HG02840 (cell line): ENCODE measurements around the gene ST8SIA6.
"Not testable (repeated sequence)": the region's sequence is repeated elsewhere in the genome, so short reads cannot be mapped to it uniquely, and the experiment has no call there.

Experiments
- ATAC-seq: cut with Tn5 transposase; IDR thresholded peaks from one replicate; pipeline ENCODE4 v1.9.1; 2021; ENCODE audit warnings: mild to moderate bottlenecking, moderate library complexity, moderate number of reproducible peaks; ENCODE audit not compliant: unreplicated experiment, low FRiP score

Gene ST8SIA6

DNA sequence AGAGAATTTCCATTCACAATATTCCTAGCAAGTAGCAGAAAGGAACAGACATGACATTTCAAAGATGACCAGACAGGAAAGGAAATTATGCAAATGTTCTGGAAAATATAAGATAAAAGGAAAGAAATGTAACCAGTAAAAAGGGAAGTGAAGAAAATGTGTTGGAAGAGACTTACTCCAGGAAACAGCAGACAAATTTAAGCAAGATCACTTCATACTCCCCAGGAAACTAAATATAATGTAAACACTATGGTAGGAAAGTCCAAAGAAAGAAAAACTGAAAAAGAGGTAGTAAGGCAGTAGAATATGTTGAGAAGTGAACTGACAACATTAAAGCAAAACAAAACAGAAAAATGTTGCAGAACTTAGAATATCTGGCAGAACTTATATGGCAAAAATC is 6.4 kb upstream of the ST8SIA6 start:
- ATAC-seq: no peak

DNA sequence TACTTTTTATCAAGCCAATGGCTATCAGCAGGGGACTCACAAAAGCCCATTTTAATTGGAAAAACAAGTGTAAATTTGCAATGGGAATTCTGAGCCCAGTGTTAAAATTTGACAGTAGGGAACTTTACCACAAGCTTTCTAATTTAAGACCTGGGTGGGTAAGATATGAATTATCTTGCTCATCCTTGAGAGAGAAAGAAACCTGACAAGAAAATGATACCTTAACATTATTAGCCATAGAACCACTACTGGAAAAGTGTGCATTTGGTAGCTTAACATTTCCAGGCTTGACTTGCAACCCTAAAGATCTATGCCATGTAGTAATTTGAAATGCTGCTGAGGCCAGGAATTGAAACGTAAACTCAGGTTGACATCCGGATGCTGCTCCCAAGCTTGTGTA is 2.7 kb upstream of the ST8SIA6 start:
- no peak for ATAC-seq

DNA sequence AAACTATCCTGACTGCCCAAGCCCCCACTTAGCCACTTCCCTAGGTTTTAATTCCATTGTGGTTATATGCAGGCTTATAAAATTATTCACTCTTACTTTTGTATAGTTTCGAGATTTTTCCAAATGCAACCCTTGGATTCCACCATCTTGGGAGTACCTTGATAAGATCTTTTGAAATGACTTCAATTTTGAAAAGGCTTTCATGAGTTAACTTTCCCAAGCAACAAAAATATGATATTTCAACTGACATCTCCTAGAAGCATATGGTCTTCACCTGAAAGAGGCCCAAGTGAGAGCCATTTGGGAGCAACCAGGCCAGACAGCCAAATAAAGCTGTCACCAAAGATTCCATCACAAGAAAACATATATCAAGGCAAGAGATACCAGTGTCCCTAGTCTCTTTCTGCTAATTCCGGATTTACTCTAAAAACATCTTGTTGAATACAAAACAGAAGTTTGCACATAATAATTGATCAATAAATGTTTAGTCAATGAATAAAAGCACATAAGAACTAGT is 1.7 kb upstream of the ST8SIA6 start:
- no peak for ATAC-seq

DNA sequence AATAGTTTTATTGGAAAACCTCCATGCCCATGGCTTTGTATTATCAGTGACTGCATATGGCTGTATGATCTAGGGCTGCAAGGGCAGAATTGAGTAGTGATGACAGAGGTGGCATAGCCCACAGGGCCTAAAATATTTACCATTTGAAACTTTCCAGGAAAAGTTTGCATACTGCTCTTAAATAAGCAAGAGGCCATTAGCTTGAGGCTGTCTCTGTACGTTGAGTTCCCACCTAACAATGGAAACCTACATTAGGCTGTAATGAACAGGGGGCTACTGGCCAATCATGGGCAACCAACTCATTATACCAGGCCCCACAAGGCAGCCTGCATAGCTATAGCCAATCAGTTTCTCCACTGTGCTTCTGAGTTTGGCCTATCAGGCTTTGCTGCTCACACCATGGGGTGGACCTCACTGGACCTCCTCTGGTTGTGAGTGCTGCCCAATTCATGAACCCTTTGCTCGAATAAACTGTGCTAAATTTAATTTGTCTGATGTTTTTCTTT is 673 bp upstream of the ST8SIA6 start:
- ATAC-seq: no peak

DNA sequence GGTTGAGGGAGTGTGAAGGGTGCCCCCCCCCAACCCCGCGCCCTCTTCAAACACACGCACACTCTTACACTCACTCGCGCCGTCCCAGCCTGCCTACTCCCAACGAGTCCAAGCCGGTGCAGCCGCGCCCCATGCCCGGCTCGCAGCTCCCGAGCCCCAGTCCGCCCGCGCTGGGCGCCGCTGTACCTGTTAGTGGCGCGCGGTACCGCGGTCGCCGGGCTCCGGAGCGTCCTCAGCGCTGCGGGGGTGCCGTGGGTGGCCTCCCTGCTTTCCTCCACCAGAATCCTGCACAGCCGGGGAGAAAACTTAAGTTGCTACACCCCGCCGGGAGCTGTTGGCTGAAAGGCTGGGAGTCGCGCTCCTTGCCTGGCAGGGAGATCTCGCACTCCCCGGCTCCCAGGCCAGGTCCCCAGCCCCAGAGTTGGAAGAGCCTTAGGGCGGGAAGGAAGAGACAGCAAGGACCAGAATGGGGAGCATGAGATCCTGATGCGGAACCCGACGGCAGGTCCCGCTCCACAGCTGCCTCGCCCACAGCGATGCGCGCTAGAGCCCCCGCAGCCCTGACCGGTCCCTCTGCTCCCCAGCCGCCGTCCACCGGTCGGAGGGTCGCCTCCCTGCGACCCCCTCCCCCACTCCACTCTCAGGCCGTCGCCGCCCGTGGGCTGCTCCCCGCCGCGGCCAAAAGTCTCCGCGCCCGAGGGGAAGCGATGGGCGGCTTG is 863 bp downstream of the ST8SIA6 start:
- no peak for ATAC-seq

DNA sequence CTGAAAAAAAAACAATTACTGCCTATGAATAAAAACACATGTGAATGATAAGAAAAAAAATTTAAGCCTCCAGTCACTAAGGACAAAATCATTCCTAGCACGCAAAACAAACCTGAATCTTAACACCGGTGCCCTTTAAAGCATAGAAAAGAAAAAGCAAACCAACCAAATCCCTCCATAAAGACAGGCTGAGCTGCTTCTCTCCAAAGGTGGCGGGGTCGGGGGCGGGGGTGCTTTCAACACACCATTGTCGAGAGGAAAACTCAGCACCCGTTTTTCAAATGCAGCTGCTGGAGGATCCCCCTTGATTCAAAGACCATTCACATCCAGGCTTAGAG is 1.4 kb downstream of the ST8SIA6 start:
- ATAC-seq: no peak

DNA sequence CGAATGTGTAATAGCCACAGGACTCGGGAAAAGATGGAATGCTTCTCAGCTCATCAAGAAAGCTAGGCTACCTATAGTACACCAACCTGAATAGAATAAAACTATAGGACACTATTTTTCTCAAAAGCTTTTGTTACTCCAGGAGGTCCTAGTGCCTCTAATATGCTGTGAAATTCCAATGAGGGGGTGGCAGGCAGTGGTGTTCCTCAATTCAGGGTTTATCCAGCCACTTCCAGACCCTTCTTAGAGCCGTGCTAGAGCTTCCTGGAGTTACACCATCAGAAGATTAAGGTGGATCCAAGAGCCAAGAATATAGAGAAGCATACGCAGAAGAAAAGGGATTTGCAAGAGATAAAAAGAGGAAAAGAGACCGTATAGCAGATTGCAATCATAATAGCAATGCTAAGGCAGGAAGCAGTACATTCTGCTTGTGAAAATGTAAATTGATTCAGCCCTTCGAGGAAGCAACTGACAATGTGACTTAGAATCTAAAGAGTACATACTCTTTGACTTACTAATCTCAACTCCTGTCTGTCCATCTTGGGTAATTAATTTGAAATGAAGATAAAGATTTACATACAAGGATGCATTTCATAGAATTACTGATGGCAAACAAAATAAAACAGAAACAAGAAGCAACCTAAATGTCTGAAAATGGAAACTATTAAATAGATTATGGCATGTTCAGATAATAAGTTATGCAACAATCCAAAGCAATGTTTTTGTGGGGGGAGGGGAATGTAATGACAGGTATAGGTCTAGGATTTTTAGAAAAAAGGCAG is 2.1 kb downstream of the ST8SIA6 start:
- ATAC-seq: no peak

DNA sequence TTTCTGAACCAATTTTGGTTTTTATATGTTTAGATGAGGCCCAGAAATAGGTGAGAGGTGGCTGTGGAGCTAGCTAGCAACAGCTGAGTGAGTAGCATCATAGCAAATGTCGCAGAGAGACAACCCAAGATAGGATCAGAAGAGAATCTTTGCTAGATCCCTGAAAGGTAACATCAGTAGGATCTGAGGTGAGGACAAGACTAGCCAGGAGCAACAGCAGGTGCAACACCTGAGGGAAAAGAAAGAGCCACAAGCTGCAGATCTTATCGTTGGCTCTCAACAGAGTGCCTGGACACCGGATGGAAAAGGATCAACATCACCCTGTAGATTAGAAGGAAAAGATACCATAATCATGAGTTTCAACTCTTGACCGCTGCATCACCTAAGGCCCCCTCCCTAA is 4.4 kb downstream of the ST8SIA6 start:
- no peak for ATAC-seq

DNA sequence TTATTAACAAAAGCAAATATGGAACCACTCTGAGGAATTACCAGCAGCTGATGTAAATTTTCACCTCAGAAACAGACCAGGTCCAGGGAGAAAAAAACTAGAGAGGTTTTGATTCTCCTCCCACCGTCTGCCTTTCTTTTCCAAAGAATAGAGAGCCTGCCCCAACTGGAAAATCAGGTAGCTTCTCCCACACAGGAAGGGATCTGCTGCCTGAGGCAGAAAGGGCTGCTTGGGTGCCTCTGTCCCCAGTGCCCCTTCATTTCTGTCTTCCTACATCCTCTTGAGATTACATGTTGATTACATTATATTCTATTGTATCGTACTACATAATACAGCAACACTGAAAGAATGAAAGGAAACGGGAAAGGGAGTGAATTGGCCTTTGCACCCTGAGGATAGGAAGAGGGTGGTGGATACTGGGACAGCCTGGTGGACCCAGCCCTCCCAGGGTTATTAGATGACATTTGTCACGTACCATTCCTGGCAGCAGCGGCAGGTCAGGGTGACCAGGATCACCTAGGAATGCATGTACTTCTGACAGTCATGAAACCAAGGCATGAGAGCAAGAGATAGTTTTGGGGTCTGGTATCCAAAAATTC is 8.9 kb downstream of the ST8SIA6 start:
- ATAC-seq: no peak

DNA sequence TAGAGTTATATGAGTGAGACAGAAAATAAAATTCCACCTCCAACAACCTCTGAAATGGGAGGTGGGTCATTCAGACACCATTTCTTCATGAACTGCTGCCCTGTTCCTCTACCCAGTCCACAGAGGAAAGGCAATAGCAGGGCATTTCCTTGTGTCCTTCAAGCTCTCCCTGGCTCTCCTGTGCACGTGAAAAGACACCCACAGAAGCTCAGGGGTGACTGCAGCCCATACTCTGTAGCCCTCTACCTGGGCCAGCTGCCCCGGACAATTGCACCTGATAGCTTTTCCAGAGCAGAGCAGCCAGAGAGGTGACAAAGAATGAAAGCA is 10.0 kb downstream of the ST8SIA6 start:
- no peak for ATAC-seq

DNA sequence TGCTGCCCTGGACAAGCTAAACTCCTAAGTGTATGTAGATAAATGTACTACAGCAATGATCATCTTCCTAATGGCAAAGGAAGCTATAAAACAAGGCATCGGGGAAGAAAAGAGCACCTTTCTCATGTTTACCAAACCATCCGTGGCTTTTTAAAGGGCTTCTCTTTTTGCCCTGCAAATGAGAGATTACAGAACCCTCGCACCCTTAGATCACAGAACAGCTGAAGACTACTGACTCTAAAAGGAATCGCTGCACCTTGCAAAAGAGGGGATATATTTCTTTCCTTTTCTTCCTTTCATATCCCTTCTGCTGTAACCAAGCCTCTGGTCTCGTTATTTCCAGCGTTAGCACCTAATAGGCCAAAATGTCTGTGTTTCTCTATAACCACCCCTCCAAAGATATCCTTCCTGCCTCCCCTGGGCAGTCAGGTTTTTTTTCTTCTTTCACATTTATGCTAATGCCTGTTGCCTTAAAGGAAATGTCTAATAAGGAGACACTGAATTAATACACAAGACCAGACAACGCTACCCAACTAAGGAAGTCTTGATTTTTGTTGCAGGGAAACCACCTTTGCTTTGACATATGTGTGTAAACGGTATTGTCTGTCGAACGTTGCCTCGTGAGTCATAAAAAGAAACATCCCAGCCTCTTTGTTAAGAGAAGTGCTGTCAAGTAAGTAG is 10.5 kb downstream of the ST8SIA6 start:
- peak; percentile 79 for ATAC-seq

DNA sequence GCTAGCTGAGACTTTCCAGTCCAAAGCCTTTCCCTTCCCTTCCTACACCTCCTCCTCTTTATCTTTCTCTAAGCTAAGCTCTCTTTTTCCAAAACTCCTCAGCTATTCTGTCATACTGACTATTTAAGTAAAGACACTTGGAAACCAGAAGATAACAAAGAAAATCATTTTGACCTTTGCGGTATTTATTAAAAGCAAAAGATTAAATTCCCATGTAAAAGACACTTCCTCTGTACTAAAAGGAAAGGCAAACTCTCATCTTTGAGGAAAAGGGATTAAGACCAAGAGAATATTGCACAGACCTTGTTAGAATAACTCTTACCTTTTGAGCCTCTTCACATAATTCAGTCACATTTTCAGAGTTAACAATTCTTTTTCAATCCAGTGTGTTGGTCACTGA is 15.8 kb downstream of the ST8SIA6 start:
- ATAC-seq: no peak

DNA sequence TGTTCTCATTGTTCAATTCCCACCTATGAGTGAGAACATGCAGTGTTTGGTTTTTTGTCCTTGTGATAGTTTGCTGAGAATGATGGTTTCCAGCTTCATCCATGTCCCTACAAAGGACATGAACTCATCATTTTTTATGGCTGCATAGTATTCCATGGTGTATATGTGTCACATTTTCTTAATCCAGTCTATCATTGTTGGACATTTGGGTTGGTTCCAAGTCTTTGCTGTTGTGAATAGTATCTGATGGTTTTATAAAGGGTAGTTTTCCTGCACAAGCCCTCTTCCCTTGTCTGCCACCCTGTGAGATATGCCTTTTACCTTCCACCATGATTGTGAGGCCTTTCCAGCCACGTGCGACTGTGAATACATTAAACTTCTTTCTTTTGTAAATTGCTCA is 17.8 kb downstream of the ST8SIA6 start:
- ATAC-seq: not testable (repeated sequence)

DNA sequence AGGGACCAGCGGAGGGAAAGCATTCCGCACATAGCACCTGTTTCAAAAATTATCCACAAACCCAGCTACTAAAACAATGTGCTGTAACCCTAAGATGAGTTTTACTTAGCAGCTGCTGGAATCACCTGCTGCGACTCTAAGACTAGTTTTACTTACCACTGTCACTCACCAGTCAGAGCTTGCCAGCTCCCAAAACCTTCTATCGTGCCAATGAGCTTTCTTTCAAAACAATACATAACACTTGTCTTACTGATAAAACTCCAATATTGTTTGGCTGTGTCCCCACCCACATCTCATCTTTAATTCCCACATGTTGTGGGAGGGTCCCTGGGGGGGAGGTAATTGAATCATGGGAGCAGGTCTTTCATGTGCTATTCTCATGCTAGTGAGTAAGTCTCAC is 18.4 kb downstream of the ST8SIA6 start:
- no peak for ATAC-seq

DNA sequence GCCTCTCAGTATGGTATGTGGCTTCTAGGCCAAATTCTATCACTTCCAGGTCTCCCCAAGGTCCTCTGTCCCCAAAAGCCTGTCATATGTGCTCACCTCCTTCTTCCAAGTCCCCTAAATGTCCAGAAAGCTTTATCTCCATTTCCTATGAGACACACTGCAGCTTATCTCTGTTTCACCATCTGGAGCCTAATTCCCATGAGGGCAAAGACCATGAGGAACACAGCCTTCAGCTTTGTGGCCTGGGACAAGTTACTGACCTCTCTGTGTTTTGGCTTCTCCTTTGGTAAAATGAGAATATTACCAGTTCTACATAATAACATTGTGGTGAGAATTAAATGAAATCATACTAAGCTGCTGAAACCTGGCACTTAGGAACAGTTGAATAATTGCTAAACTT is 19.2 kb downstream of the ST8SIA6 start:
- ATAC-seq: no peak

DNA sequence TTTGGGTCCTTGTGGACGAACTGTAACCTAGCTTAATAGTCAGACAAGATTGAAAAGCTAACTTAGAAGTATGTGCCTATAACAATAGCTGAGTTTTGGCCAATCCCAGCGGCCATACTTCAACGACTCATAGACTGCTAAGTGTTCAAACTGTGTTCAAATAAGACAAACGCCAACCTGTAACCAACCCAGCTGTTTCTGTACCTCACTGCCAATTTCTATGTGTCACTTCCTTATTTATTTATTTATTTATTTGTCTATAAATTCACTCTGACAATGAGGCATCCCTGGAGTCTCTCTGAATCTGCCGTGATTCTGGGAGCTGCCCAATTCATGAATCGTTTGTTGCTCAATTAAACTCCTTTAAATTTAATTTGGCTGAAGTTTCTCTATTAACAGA is 21.7 kb downstream of the ST8SIA6 start:
- no peak for ATAC-seq

DNA sequence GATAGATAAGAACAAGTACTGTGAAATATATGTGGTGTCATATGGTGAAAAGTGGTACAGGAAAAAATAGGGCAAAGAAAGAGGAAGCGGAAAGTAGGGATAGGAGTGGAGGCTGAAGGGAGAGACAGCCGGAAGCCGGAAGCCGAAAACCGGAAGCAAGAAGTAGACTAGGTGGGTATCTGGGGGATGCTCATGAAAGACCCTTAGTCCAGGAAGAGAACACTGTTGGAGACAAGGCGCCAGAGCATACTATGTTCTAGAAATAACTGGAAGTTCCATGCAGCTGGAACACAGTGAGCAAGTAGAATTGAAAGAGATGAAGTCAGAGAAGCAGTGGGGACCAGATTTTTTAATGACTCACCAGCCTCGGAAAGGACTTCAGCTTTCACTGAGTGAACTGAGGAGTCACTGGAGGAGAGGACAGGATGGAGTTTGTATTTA is 22.5 kb downstream of the ST8SIA6 start:
- ATAC-seq: no peak

DNA sequence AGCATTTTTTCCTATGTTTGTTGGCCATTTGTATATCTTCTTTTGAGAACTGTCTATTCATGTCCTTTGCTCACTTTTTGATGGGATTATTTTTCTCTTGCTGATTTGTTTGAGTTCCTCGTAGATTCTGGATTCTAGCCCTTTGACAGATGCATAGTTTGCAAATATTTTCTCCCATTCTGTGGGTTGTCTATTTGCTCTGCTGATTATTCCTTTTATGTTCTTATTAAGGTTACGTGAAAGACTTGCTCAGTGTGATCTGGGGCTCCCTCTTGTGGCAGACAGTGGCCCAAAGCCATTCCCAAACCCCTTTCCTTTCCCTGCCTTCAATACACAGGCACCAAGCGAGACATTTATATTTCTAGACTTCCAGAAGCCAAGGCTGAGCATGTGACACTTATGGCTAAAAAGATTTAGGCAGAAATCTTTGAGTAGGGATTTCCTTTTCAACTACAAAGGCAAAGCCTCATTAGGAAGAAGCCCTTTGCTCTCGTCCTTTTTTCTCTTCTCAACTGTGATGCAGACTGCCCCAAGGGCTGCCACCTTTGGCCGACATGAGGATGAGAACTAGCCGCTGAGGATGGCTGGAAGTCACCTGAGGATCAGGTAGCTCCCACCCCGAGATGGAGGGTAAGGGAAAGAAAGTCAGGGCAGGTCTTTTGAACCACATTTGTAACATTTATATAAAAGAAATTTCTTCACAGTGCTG is 23.6 kb downstream of the ST8SIA6 start:
- no peak for ATAC-seq

DNA sequence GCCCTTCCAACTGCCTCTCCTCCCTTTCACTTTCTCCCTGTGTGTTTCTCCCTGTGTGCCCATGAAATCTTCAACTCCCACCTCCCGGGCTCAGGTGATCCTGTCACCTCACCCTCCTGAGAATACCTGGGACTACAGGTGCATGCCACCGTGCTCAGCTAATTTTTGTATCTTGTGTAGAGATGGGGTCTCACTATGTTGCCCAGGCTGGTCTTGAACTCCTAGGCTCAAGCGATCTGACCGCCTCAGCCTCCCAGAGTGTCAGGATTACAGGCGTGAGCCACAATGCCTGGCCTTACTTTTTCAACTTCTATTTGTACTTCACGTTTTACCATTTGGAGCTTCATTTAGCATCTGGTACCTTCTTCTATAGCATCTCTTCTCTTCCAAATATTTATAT is 24.9 kb downstream of the ST8SIA6 start:
- no peak for ATAC-seq

DNA sequence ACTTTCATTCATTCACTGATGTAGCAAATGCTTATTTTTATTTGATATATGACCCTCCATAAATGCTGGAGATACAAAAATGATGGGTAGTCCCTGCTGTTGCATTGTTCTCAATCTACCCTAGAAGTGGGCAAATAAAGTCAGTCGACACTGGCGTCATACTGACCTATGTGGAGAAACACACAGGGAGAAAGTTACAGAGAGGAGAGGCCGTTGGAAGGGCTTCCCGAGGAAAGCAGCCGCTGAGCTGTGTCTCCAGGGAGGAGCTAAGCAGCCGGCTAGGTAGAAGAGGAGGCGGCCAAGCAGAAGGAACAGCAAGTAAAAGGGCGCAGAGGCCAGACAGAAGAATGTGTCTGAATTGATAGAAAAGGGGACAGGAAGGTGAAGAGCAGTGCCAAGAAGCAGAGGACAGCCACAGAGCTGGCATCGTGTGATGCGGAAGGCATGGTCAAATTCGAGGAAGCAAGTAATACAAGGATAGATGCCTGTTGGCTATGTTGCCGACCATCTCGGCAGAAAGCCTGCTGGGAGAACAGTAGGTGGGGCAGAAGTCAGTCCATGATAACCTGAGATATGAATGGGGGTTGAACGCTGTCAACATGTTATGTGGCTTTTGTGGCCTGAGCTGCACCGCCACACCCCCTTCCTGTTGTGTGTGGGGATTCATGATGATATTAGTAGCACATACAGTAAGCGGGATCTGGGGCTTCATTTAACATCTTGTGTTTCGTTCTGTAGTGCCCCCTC is 25.9 kb downstream of the ST8SIA6 start:
- ATAC-seq: no peak
